ENCODE data around the gene MYH9. TPM values are rescaled to one million over a fixed set of nuclear protein-coding genes. Genes with fewer than 3 reads are reported as not detected.

Gene MYH9
- polyA plus RNA-seq, 1 donor from 2014 or later = 7.1 TPM

- H3K27ac ChIP-seq (ENCODE audit: low read length) = no peak overlapping the region
Observed at GRCh38 chr22:36347094-36347493, 40.7 kb downstream of the MYH9 start.

GRCh38 chr22:36344106-36344827, 43.5 kb downstream of the MYH9 start:
- no peak overlapping the region for H3K9ac ChIP-seq (ENCODE audit: low read length)
- no peak overlapping the region for H3K27ac ChIP-seq (ENCODE audit: low read length)
- no peaks in the 10 kb centered on the region for H3K9me2 ChIP-seq (ENCODE audit: insufficient read depth, low read length)
- no peaks in the 10 kb centered on the region for H3K27me3 ChIP-seq (ENCODE audit: insufficient read depth, low read depth, low read length)
- no peaks in the 10 kb centered on the region for H4K20me1 ChIP-seq (ENCODE audit: insufficient read depth)
- no peaks in the 10 kb centered on the region for H3K79me2 ChIP-seq (replicated peaks; ENCODE audit: insufficient read depth, low read length)
- TF ChIP-seq EP300 (conservative IDR thresholded peaks at IDR 0.05; ENCODE audit: poor library complexity, severe bottlenecking) (no peak), REST (IDR thresholded peaks at IDR 0.05; ENCODE audit: borderline replicate concordance) (no peak), EZH2 (IDR thresholded peaks at IDR 0.05; ENCODE audit: borderline replicate concordance, insufficient read depth, low read length, poor library complexity, severe bottlenecking) (no peak), SMC3 (conservative IDR thresholded peaks at IDR 0.05; ENCODE audit: poor library complexity) (no peak), POLR2AphosphoS5 (IDR thresholded peaks at IDR 0.05) (no peak), RAD21 (conservative IDR thresholded peaks at IDR 0.05) (no peak), CTCF (IDR thresholded peaks at IDR 0.05; ENCODE audit: poor library complexity, severe bottlenecking) (no peak), MXI1 (conservative IDR thresholded peaks at IDR 0.05; ENCODE audit: poor library complexity, severe bottlenecking) (no peak), TAF1 (IDR thresholded peaks at IDR 0.05; ENCODE audit: low read depth) (no peak)
- no peaks in the 10 kb centered on the region for H3K36me3 ChIP-seq (ENCODE audit: insufficient read depth, low read length)
- no peaks in the 10 kb centered on the region for H3K9me3 ChIP-seq (ENCODE audit: low read length)
- H3K4me2 ChIP-seq (ENCODE audit: low read length) = no peak overlapping the region
- H3F3A ChIP-seq (ENCODE audit: insufficient read depth, low read length, poor library complexity, severe bottlenecking) = no peaks in the 10 kb centered on the region
- H2AFZ ChIP-seq (ENCODE audit: low read depth, low read length) = no peak overlapping the region
- H3K4me3 ChIP-seq (ENCODE audit: low read length) = no peak overlapping the region

More at GRCh38 chr22:36347094-36347493, 40.7 kb downstream of the MYH9 start:
- H3K27me3 ChIP-seq (ENCODE audit: insufficient read depth, low read depth, low read length) = no peaks in the 10 kb centered on the region
- H3F3A ChIP-seq (ENCODE audit: insufficient read depth, low read length, poor library complexity, severe bottlenecking) = no peaks in the 10 kb centered on the region
- no peaks in the 10 kb centered on the region for H3K36me3 ChIP-seq (ENCODE audit: insufficient read depth, low read length)
- H3K9me3 ChIP-seq (ENCODE audit: low read length) = no peaks in the 10 kb centered on the region
- no peak overlapping the region for H3K4me3 ChIP-seq (ENCODE audit: low read length)
- H3K9me2 ChIP-seq (ENCODE audit: insufficient read depth, low read length) = no peaks in the 10 kb centered on the region
- no peaks in the 10 kb centered on the region for H4K20me1 ChIP-seq (ENCODE audit: insufficient read depth)
- H2AFZ ChIP-seq (ENCODE audit: low read depth, low read length) = no peak overlapping the region
- TF ChIP-seq TAF1 (IDR thresholded peaks at IDR 0.05; ENCODE audit: low read depth) = no peak
- H3K79me2 ChIP-seq (replicated peaks; ENCODE audit: insufficient read depth, low read length) = no peaks in the 10 kb centered on the region
- H3K9ac ChIP-seq (ENCODE audit: low read length) = no peak overlapping the region
- H3K4me2 ChIP-seq (ENCODE audit: low read length) = no peak overlapping the region
